Spinal cord (tissue), 10 donors: Measurements from ENCODE around the gene RAB10. TPM values are rescaled to one million over a fixed set of nuclear protein-coding genes. Genes with fewer than 3 reads are reported as not detected.

ENCODE experiments used
- DNase-seq, 6 donors: peaks; one replicate each; pipeline versions ENCODE4 v3.0.0 to v3.0.0-alpha.2; 2013 to 2015; ENCODE audit warnings: low spot score in 6 of 6, low read depth in 4 of 6
- H3K27ac ChIP-seq: one replicate; pipeline ENCODE4 v1.5.1; 2013; ENCODE audit warnings: low read depth, low read length, control low read depth
- H3K27me3 ChIP-seq: one replicate; pipeline ENCODE4 v1.6.1; 2013; ENCODE audit warnings: low read length; ENCODE audit not compliant: control insufficient read depth, insufficient read depth
- H3K36me3 ChIP-seq: one replicate; pipeline ENCODE4 v1.6.1; 2013; ENCODE audit warnings: low read length; ENCODE audit not compliant: control insufficient read depth, insufficient read depth
- H3K4me1 ChIP-seq: one replicate; pipeline ENCODE4 v1.6.1; 2013; ENCODE audit warnings: low read length; ENCODE audit not compliant: control insufficient read depth, insufficient read depth
- H3K4me3 ChIP-seq: one replicate; pipeline ENCODE4 v1.5.1; 2013; ENCODE audit warnings: low read depth, low read length, control low read depth
- H3K9me3 ChIP-seq: one replicate; pipeline ENCODE4 v1.6.1; 2013; ENCODE audit warnings: low read length; ENCODE audit not compliant: control insufficient read depth, insufficient read depth
- WGBS: methylation state at CpG from one replicate; pipeline ENCODE4 v1.1.5; 2013; ENCODE audit warnings: missing lambda C conversion rate; ENCODE audit not compliant: insufficient coverage; 5-methylcytosine and 5-hydroxymethylcytosine counted together
- polyA plus RNA-seq, 2 donors: library from polyadenylated mRNA; unstranded; fragments of 120-200 nt; gene quantifications; one replicate each; pipeline ENCODE4 v1.2.1, GENCODE V29; 2013; ENCODE audit not compliant: insufficient read length in 2 of 2
- total RNA-seq, 2 donors: library from RNA; depleted of rRNA in 1 of 2; stranded (reverse); fragments of 120-200 nt in 1 of 2; fragments of >200 nt in 1 of 2; gene quantifications; one replicate each; pipeline versions ENCODE4 v1.2.3 to v1.2.4, GENCODE V29; 2013 to 2014
- donor health status: healthy.

RAB10 gene
- total and polyA plus RNA-seq, 4 donors, result 80.8 to 194 (median 133) TPM

DNA sequence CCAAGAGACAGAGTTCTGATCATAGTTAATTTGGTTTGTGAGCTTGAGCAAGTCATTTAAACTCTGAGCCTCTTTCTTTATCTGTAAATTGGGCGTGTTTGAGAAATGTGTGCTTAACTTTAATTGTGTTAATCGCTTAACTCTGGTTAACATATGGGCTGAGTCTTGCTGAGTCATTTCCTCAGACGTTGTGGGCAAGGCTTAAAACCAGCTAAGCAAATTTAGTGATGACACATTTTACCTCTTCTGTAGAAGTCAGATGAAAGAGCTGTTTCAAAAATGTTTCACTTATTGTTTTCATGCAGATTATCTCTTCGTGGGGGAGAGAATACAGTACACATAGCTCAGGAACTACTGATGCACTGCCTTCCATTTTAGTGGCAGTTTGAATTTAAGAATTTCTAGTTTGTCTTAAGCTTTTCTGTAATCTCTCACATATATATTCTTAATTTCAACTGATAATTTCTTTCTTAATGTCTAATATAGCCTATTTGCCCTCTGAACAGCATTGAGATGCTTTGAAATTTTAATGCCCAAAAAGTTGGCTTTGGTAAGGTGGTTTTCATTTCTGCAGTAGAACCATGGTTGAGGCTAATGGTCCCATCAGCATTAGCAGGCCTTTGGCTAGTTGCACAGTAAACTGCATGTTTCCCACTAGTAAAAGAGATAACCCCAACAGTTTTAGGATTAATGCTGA lies 34.9 kb downstream of the RAB10 start:
- peak in 1 of 6 donors; percentile 4 for DNase-seq
- Histone ChIP-seq H3K9me3 (no peaks in the 10 kb centered on the region), H3K27ac (no peak overlapping the region), H3K36me3 (peaks cover 3% of the 10 kb centered on the region), H3K4me1 (no peaks in the 10 kb centered on the region), H3K4me3 (no peak overlapping the region), H3K27me3 (no peaks in the 10 kb centered on the region)
- WGBS, result 0% methylated on average over 1 of the region's 4 CpGs

DNA sequence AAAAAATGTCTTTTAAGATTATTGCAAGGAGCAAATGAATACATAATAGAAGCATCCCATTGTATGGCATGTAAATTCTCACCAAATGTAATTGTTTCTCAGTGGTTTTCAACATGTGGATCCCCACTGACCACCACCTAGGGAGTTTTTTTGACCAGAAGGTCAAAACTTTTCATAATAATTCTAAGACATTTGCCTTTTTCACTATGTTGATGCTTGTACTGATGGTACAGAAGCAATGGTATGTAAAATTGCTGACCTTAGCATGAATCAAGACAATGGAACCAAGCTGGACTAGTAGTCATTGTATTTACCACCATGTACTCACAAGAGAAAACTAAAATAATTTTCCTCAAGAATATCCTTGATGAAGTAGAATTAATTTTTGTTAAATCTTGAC lies 36.8 kb downstream of the RAB10 start:
- DNase-seq, result no peak
- Histone ChIP-seq H3K9me3 (no peaks in the 10 kb centered on the region), H3K27me3 (no peaks in the 10 kb centered on the region), H3K4me1 (no peaks in the 10 kb centered on the region), H3K36me3 (peaks cover 3% of the 10 kb centered on the region), H3K4me3 (no peak overlapping the region), H3K27ac (no peak overlapping the region)

DNA sequence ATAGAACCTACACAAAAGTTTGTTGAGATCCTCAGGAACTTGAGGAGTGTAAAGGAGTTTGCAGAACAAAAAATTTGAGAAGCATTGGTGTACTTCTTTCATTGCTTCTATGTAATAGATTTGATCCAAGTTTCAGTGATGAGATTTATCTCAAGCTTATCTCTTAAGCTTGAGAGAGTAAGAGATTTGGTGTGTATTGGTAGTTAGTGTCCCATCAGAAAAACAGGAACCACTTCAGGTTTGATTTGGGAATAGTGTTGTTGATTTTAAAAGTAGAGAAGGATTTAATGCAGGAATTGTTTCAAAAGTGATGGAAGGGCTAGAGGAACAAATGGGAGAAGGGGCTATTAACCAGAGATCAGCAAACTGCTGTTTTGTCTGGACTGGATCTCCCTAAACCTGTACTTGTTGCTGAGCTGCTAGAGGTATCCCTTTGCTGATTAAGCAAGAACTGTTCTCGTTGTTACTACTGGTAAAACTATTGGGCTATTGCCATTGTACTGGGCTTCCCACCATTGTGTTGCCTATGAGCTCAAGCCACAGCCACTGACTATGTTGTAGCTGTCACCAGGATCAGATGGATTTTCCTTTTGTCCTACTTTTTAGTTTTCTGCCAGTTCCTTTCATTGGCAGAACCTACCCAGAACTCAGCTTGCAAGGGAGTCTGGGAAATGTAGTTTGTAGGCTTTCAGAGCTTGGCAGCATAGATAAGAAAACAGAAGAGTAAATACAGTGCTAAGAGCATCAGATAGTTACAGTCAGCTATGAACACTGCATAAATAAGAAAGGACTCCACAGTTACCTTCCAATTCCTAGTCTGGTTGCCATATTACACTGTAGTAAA lies 39.3 kb downstream of the RAB10 start:
- peak in 5 of 6 donors; percentile 5 to 66 (median 33) for DNase-seq
- Histone ChIP-seq H3K4me1 (no peaks in the 10 kb centered on the region), H3K27ac (no peak overlapping the region), H3K36me3 (no peaks in the 10 kb centered on the region), H3K27me3 (no peaks in the 10 kb centered on the region), H3K9me3 (no peaks in the 10 kb centered on the region), H3K4me3 (no peak overlapping the region)
- whole genome bisulfite sequencing, result 50% methylated on average over 1 of the region's 1 CpG

DNA sequence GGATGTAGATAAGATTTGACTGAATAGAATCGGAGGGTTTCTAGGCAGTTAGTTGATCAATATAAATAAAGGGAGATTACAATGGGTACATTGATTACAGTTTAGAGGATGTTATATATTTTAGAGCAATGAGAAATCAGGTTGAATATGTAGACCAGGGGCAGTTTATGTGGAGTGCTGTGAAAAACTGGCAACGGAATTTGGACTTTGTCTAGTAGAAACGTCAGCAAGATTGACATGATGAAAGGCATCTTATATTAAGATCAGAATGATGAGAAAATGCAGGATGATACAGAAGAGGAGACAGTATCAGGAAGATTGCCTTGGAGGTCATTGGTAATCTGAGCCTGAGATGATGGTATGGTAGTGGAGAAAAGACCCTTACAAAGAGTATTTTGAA lies 39.9 kb downstream of the RAB10 start:
- WGBS, result 88% methylated on average over 3 of the region's 3 CpGs
- Histone ChIP-seq H3K27ac (no peak overlapping the region), H3K27me3 (no peaks in the 10 kb centered on the region), H3K4me1 (no peaks in the 10 kb centered on the region), H3K9me3 (no peaks in the 10 kb centered on the region), H3K4me3 (no peak overlapping the region), H3K36me3 (no peaks in the 10 kb centered on the region)
- no peak for DNase-seq

DNA sequence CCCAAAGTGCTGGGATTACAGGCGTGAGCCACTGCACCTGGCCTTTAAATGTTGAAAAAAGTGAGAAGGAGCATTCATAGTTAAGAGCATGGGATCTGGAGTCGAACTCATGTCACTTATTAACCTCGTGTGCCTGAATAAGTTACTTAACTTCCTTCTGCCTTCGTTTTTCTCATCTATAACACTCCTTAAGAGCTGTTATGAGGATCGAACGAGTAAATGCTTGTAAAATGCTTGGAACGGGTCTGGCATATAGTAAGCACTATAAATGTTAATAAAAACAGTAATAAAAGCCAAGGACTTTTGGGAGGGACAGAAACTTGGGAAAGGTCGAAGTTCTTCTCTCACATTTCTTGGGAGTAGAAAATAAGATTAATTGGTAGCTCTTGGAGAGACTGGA lies 40.8 kb downstream of the RAB10 start:
- Histone ChIP-seq H3K27ac (no peak overlapping the region), H3K4me3 (no peak overlapping the region), H3K36me3 (no peaks in the 10 kb centered on the region), H3K4me1 (no peaks in the 10 kb centered on the region), H3K27me3 (no peaks in the 10 kb centered on the region), H3K9me3 (no peaks in the 10 kb centered on the region)
- DNase-seq, result no peak
- 100% methylated on average over 1 of the region's 8 CpGs for WGBS

DNA sequence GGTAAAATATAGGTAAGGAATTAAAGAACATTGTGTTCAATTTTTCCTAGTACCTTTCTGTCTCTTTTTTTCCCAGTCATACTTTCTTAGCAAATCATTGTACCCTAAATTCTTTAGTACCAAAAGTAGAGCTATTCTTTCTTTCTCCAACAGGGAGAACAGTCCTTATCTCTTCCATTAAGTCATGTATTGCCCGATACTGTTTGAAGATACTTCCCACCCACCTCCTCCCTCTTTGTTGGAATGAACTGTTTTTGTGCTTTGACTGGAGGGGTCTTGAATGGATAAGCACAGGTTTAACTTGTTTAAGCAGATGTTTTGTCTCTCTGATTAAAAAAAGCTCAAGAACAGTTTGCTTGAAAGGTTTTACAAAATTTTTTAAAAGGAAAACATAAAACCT lies 41.3 kb downstream of the RAB10 start:
- Histone ChIP-seq H3K27ac (no peak overlapping the region), H3K36me3 (no peaks in the 10 kb centered on the region), H3K4me1 (no peaks in the 10 kb centered on the region), H3K4me3 (no peak overlapping the region), H3K27me3 (no peaks in the 10 kb centered on the region), H3K9me3 (no peaks in the 10 kb centered on the region)
- WGBS, result no CpG with 5 or more reads among the region's 1 CpG
- DNase-seq, result no peak

DNA sequence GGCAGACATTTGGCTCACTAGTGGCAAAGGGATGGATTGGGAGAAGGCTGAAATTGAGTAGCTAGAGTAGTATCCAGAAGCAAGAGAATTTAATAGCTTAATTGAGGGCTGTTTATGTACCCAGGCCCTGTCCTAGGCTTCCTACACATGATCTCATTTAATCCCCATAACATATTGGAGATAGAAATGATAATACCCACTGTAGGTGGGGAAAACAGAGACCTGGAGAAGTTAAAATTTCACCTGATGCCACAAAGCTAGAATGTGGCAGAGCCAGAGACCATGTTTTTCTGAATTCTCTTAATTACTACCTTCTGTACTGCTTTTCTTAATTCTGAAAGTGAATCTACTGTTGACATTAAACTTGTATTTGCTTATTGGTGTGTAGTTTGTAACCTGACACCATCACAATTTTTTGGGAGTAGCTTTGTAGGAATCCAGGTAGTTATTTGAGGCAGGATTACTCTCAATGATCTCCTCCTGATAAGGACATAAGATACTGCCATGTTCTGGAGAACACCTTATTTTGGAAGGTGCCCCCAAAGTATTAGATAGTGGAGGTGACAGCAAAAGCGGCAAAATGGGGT lies 42.2 kb downstream of the RAB10 start:
- WGBS, result no CpG with 5 or more reads among the region's 1 CpG
- Histone ChIP-seq H3K4me3 (no peak overlapping the region), H3K36me3 (no peaks in the 10 kb centered on the region), H3K9me3 (peaks cover 3% of the 10 kb centered on the region), H3K4me1 (no peaks in the 10 kb centered on the region), H3K27me3 (no peaks in the 10 kb centered on the region), H3K27ac (no peak overlapping the region)
- no peak for DNase-seq

DNA sequence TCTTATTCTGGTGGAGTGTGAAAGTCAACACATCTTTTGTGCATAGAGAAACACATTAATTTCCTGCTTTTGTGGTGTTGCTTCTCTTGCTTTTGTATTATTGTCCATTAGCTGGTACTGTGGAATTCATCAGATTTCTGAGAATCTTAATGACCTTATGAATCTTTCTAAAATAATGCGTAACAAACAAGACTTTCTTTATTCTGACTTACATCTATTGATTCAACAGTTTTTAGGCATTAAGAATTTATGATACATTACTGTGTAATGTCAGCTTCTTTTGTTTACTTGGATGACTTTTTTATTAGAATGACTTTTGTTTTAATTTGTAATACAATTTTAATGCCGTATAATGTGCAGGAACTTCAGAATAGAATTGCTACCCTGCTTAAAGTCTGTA lies 43.4 kb downstream of the RAB10 start:
- no peak for DNase-seq
- H3K9me3 ChIP-seq, result peaks cover 3% of the 10 kb centered on the region
- no peaks in the 10 kb centered on the region for H3K27me3 ChIP-seq
- WGBS, result no CpG with 5 or more reads among the region's 2 CpGs
- H3K4me1 ChIP-seq, result no peaks in the 10 kb centered on the region
- H3K27ac ChIP-seq, result no peak overlapping the region
- no peaks in the 10 kb centered on the region for H3K36me3 ChIP-seq
- no peak overlapping the region for H3K4me3 ChIP-seq

DNA sequence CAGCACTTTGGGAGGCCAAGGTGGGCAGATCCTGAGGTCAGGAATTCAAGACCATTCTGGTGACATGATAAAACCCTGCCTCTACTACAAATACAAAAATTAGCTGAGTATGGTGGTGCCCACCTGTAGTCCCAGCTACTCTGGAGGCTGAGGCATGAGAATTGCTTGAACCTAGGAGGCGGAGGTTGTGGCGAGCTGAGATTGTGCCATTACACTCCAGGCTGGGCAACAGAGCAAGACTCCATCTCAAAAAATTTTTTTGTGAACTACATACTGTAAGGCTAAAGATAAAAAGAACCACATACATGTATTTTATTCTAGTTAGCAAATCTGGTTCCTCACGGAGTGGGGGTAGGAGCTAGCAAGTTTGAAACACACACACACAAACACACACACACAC lies 45.1 kb downstream of the RAB10 start:
- no peaks in the 10 kb centered on the region for H3K4me1 ChIP-seq
- no peaks in the 10 kb centered on the region for H3K27me3 ChIP-seq
- H3K4me3 ChIP-seq, result no peak overlapping the region
- WGBS, result no CpG with 5 or more reads among the region's 3 CpGs
- H3K27ac ChIP-seq, result no peak overlapping the region
- DNase-seq, result no peak
- no peaks in the 10 kb centered on the region for H3K36me3 ChIP-seq
- H3K9me3 ChIP-seq, result peaks cover 3% of the 10 kb centered on the region
